PC-3 (cell line): ENCODE data around the gene OR1D5. TPM values are rescaled to one million over a fixed set of nuclear protein-coding genes. Genes with fewer than 3 reads are reported as not detected.

ENCODE experiments used
- ATAC-seq: fragments of 200-7000 bp; cut with Tn5 transposase; 2 replicates; pipeline ENCODE4 v1.9.1; 2020; ENCODE audit warnings: mild to moderate bottlenecking, moderate library complexity
- BruUV-seq: library from RNA; stranded (reverse); fragments of 400-500 nt; replicated peaks from 2 replicates; lab custom pipeline; 2021; lab: Mats Ljungman, UMichigan
- CTCF ChIA-PET: fragments of 300-600 bp; sonication (Branson Sonifier 250); formaldehyde crosslinking; loops from one replicate; lab custom pipeline; 2022; ENCODE audit warnings: antibody characterized with exemption; lab: Charles Lee
- POLR2A ChIA-PET: fragments of 300-600 bp; sonication (Branson Sonifier 250); formaldehyde crosslinking; loops from one replicate; lab custom pipeline; 2022; ENCODE audit warnings: antibody characterized with exemption; ENCODE audit not compliant: unreplicated experiment; lab: Charles Lee
- DNase-seq: peaks from one replicate; pipeline ENCODE4 v3.0.0-alpha.2; 2015
- H2AFZ ChIP-seq: fragments of 300-600 bp; sonication (generic); 2 replicates; pipeline ENCODE4 v1.6.0; 2016; ENCODE audit warnings: antibody characterized with exemption, low read length
- H3F3A ChIP-seq: fragments of 300-600 bp; sonication (generic); one replicate; pipeline ENCODE4 v1.6.0; 2017; ENCODE audit warnings: antibody characterized with exemption, low read length, control low read depth, mild to moderate bottlenecking; ENCODE audit not compliant: unreplicated experiment
- H3K27ac ChIP-seq: fragments of 300-600 bp; sonication (generic); 2 replicates; pipeline ENCODE4 v1.5.1; 2016; ENCODE audit warnings: mild to moderate bottlenecking, low read length
- H3K27me3 ChIP-seq: fragments of 300-600 bp; sonication (generic); 2 replicates; pipeline ENCODE4 v1.6.1; 2016; ENCODE audit warnings: low read length, mixed read lengths
- H3K36me3 ChIP-seq: fragments of 300-600 bp; sonication (generic); 2 replicates; pipeline ENCODE4 v1.6.1; 2016; ENCODE audit warnings: low read depth, mixed run types, low read length, mixed read lengths
- H3K4me1 ChIP-seq: fragments of 300-600 bp; sonication (generic); 2 replicates; pipeline ENCODE4 v1.5.1; 2016; ENCODE audit warnings: low read length; ENCODE audit not compliant: insufficient read depth
- H3K4me2 ChIP-seq: fragments of 300-600 bp; sonication (generic); 2 replicates; pipeline ENCODE4 v1.6.0; 2016; ENCODE audit warnings: low read length
- H3K4me3 ChIP-seq: fragments of 300-600 bp; sonication (generic); 2 replicates; pipeline ENCODE4 v1.5.1; 2016; ENCODE audit warnings: mild to moderate bottlenecking, low read length, mixed read lengths
- H3K79me2 ChIP-seq: fragments of 300-600 bp; sonication (generic); 2 replicates; pipeline ENCODE4 v1.6.1; 2017; ENCODE audit warnings: low read length, mixed read lengths
- H3K9ac ChIP-seq: fragments of 300-600 bp; sonication (generic); 2 replicates; pipeline ENCODE4 v1.6.0; 2016; ENCODE audit warnings: mild to moderate bottlenecking, low read length
- H3K9me2 ChIP-seq: fragments of 300-600 bp; sonication (generic); replicated peaks from 2 replicates; pipeline ENCODE4 v1.6.1; 2016; ENCODE audit warnings: mixed run types, low read length, mixed read lengths
- H3K9me3 ChIP-seq: fragments of 300-600 bp; sonication (generic); 2 replicates; pipeline ENCODE4 v1.6.1; 2016; ENCODE audit warnings: low read length, mixed read lengths
- H4K20me1 ChIP-seq: fragments of 300-600 bp; sonication (generic); 2 replicates; pipeline ENCODE4 v1.6.1; 2016; ENCODE audit warnings: low read length, mixed read lengths
- EZH2 ChIP-seq: fragments of 300-600 bp; sonication (generic); IDR thresholded peaks from one replicate; pipeline ENCODE4 v1.6.1; 2017; ENCODE audit warnings: antibody characterized with exemption, mild to moderate bottlenecking, low read length; ENCODE audit not compliant: unreplicated experiment
- EZH2phosphoT487 ChIP-seq: fragments of 300-600 bp; sonication (generic); IDR thresholded peaks from 2 replicates; pipeline ENCODE4 v1.6.1; 2018; ENCODE audit warnings: mild to moderate bottlenecking, antibody characterized with exemption, low read length, borderline replicate concordance
- intact Hi-C: fragments of 100-400 bp; cut with micrococcal nuclease; formaldehyde crosslinking; loops from 2 replicates; pipeline ENCODE4 v1.9.0; 2023
- total RNA-seq: library from RNA; depleted of rRNA; stranded (reverse); fragments of >200 nt; gene quantifications from 2 replicates; pipeline ENCODE4 v1.2.3, GENCODE V29; 2014
- TF ChIP-seq, protein P1 (sequence below): fragments of 300-600 bp; sonication (generic); conservative IDR thresholded peaks from 2 replicates; pipeline ENCODE4 v1.5.1; 2017; ENCODE audit warnings: antibody characterized with exemption, low read depth, mild to moderate bottlenecking, low read length

OR1D5 gene
- total RNA-seq, 1 experiment from 2014 or later = not detected

DNA sequence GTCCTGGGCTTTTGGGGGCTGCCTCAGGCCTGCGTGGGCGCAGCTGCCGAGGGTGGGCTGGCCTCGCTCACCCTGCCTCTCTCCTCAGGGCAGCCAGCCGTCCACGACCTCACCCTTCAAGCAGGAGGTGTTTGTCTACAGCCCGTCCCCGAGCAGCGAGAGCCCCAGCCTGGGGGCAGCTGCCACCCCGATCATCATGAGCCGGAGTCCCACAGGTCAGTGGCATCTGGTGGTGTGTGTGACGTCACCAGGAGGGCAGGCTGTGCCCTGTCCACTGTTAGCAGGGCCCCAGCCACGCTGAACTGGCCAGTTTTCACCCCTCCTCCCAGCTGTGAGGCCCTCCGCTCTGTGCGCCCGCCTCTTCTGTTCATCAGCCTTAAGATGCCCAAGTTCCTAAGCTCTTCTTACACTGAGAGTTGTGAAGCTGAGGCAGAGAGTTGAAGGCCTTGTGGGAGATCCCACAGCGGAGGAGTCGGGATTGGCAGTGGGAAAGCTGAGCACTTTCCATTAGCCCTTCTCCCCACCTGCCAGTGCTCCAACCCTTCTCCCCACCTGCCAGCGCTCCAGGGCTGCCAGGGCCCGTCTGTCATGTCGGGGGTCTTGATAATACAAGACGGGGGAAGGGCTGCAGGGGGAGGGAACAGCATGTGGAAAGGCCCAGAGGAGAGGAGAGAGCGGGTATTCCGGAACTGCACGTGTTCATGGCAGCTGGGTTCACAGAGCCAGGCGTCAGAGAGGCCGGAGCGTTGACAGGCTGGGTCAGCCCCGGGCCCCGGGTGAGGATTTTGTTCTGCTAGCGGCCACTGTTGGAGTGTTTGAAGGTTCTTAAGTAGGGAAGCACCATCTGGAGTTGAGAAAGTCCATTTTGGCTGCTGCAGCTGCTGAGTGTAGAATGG lies 36.3 kb downstream of the OR1D5 start:
- no peak overlapping the region for H3K9ac ChIP-seq
- no peak overlapping the region for H3K4me3 ChIP-seq
- H3F3A ChIP-seq = no peaks in the 10 kb centered on the region
- H3K4me2 ChIP-seq = no peak overlapping the region
- H3K4me1 ChIP-seq = peaks cover 9% of the 10 kb centered on the region
- TF ChIP-seq EZH2phosphoT487 = no peak
- TF ChIP-seq, protein P1, sequence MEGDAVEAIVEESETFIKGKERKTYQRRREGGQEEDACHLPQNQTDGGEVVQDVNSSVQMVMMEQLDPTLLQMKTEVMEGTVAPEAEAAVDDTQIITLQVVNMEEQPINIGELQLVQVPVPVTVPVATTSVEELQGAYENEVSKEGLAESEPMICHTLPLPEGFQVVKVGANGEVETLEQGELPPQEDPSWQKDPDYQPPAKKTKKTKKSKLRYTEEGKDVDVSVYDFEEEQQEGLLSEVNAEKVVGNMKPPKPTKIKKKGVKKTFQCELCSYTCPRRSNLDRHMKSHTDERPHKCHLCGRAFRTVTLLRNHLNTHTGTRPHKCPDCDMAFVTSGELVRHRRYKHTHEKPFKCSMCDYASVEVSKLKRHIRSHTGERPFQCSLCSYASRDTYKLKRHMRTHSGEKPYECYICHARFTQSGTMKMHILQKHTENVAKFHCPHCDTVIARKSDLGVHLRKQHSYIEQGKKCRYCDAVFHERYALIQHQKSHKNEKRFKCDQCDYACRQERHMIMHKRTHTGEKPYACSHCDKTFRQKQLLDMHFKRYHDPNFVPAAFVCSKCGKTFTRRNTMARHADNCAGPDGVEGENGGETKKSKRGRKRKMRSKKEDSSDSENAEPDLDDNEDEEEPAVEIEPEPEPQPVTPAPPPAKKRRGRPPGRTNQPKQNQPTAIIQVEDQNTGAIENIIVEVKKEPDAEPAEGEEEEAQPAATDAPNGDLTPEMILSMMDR = no peak
- no peak for TF ChIP-seq EZH2
- ATAC-seq (no peak), DNase-seq (no peak)
- BruUV-seq = no TSS peak
- H3K27me3 ChIP-seq = no peaks in the 10 kb centered on the region
- POLR2A ChIA-PET = no interaction called here
- H3K27ac ChIP-seq = no peak overlapping the region
- H3K9me3 ChIP-seq = no peaks in the 10 kb centered on the region
- no peaks in the 10 kb centered on the region for H3K79me2 ChIP-seq
- H4K20me1 ChIP-seq = no peaks in the 10 kb centered on the region
- intact Hi-C loops = no loop called here
- CTCF ChIA-PET = no interaction called here
- H3K9me2 ChIP-seq = no peaks in the 10 kb centered on the region
- peaks cover 12% of the 10 kb centered on the region for H3K36me3 ChIP-seq
- no peak overlapping the region for H2AFZ ChIP-seq

DNA sequence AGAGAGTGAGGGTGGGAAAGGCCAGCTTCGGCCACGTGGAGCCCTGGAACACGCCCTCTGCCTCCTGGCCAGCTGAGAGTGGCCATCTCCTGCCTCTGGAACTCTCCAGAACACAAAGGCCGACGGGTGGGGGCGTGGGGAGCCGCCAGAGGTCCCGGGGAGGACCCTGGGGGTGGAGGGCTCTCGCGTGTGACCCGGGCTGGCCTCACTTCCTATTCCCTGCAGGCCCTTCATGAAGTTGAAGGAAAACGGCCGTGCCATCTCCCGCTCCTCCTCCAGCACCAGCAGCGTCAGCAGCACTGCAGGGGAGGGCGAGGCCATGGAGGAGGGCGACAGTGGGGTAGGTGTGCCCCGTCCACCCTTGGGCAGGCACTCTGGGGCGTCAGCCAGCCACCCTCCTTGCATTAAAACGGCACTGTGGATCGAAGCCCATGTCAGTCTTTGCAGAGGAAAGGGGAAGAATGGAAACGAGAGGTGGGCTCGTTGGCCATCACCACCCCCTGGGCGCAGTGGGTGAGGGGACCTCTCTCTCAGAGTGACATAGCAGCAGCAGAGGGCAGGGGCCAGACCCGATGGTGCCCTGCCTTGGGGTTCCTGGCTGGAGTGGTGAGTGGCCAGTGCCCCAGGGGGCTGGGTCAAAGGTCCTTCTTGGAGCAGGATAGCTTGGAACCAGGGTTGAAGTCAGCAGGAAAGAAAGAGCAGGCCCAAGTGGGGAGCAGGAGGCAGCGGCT lies 37.1 kb downstream of the OR1D5 start:
- H4K20me1 ChIP-seq = no peaks in the 10 kb centered on the region
- H3K9me3 ChIP-seq = no peaks in the 10 kb centered on the region
- POLR2A ChIA-PET = no interaction called here
- TF ChIP-seq EZH2phosphoT487 (no peak), EZH2 (no peak)
- TF ChIP-seq, protein P1 = no peak
- no TSS peak for BruUV-seq
- H3K36me3 ChIP-seq = peaks cover 17% of the 10 kb centered on the region
- H3K4me2 ChIP-seq = no peak overlapping the region
- no peak overlapping the region for H2AFZ ChIP-seq
- CTCF ChIA-PET = no interaction called here
- DNase-seq (no peak), ATAC-seq (no peak)
- no peaks in the 10 kb centered on the region for H3K27me3 ChIP-seq
- H3F3A ChIP-seq = no peaks in the 10 kb centered on the region
- H3K4me1 ChIP-seq = peaks cover 9% of the 10 kb centered on the region
- H3K9ac ChIP-seq = no peak overlapping the region
- no peak overlapping the region for H3K4me3 ChIP-seq
- H3K79me2 ChIP-seq = no peaks in the 10 kb centered on the region
- H3K9me2 ChIP-seq = no peaks in the 10 kb centered on the region
- intact Hi-C loops = no loop called here
- H3K27ac ChIP-seq = no peak overlapping the region
